CD4-positive, alpha-beta T cell (primary cell): ENCODE measurements around the gene GALNT2. TPM values are rescaled to one million over a fixed set of nuclear protein-coding genes. Genes with fewer than 3 reads are reported as not detected.

Experiments used
- ATAC-seq: fragments of 200-7000 bp; cut with Tn5 transposase; one replicate; pipeline ENCODE4 v1.10.0; 2022; ENCODE audit warnings: mild to moderate bottlenecking; ENCODE audit not compliant: poor library complexity
- CTCF ChIA-PET: fragments of 350-600 bp; sonication (Branson Sonifier 250); formaldehyde crosslinking; loops from one replicate; lab custom pipeline; 2021; ENCODE audit warnings: antibody characterized with exemption, inconsistent platforms; lab: Charles Lee
- POLR2A ChIA-PET: fragments of 350-600 bp; sonication (Branson Sonifier 250); formaldehyde crosslinking; loops from one replicate; lab custom pipeline; 2021; ENCODE audit warnings: antibody characterized with exemption, inconsistent platforms; lab: Charles Lee
- DNase-seq, 14 experiments: peaks; one replicate each; pipeline ENCODE4 v3.0.0-alpha.2; 2013 to 2020; ENCODE audit warnings: mixed read lengths in 2 of 14
- H3K27ac ChIP-seq, 2 donors: one replicate each; pipeline versions ENCODE4 v1.5.1 to v1.7.0; 2013; ENCODE audit warnings: low read length in 2 of 2, low read depth in 1 of 2, mild to moderate bottlenecking in 1 of 2
- H3K27me3 ChIP-seq, 2 experiments: 1 replicate in 1 of 2; 2 replicates in 1 of 2; pipeline versions ENCODE4 v1.6.1 to v1.7.0; 2013; ENCODE audit warnings: low read length in 2 of 2, control low read depth in 1 of 2, mild to moderate bottlenecking in 1 of 2, moderate library complexity in 1 of 2; ENCODE audit not compliant: insufficient read depth in 2 of 2, control insufficient read depth in 1 of 2
- H3K36me3 ChIP-seq: one replicate; pipeline ENCODE4 v1.6.1; 2013; ENCODE audit warnings: low read length, control low read depth; ENCODE audit not compliant: insufficient read depth
- H3K4me1 ChIP-seq: one replicate; pipeline ENCODE4 v1.6.1; 2013; ENCODE audit warnings: low read length, control low read depth; ENCODE audit not compliant: insufficient read depth
- H3K4me3 ChIP-seq: one replicate; pipeline ENCODE4 v1.5.1; 2013; ENCODE audit warnings: mild to moderate bottlenecking, low read length, moderate library complexity
- H3K9me3 ChIP-seq, 2 experiments: 1 replicate in 1 of 2; 2 replicates in 1 of 2; pipeline versions ENCODE4 v1.6.1 to v1.7.0; 2013; ENCODE audit warnings: low read length in 2 of 2, mild to moderate bottlenecking in 2 of 2, control low read depth in 1 of 2, moderate library complexity in 1 of 2; ENCODE audit not compliant: control insufficient read depth in 1 of 2, insufficient read depth in 1 of 2
- H3K27ac Mint-ChIP-seq: one replicate; pipeline ENCODE4 v1.8.0; 2020; ENCODE audit warnings: mixed read lengths
- H3K27me3 Mint-ChIP-seq: one replicate; pipeline ENCODE4 v1.8.0; 2021; ENCODE audit warnings: mixed read lengths
- H3K36me3 Mint-ChIP-seq: one replicate; pipeline ENCODE4 v1.8.0; 2021; ENCODE audit warnings: low read depth, mixed read lengths
- H3K4me1 Mint-ChIP-seq: one replicate; pipeline ENCODE4 v1.8.0; 2021; ENCODE audit warnings: low read depth, mixed read lengths
- H3K4me3 Mint-ChIP-seq: one replicate; pipeline ENCODE4 v1.8.0; 2020; ENCODE audit warnings: mild to moderate bottlenecking, mixed read lengths
- H3K9me3 Mint-ChIP-seq: one replicate; pipeline ENCODE4 v1.8.0; 2020; ENCODE audit warnings: mixed read lengths
- CTCF ChIP-seq: fragments of 200-600 bp; IDR thresholded peaks from one replicate; pipeline ENCODE4 v1.8.0; 2022; ENCODE audit warnings: antibody characterized with exemption, mild to moderate bottlenecking
- intact Hi-C, 2 experiments: fragments of 100-400 bp; cut with DNase I in 1 of 2; cut with micrococcal nuclease in 1 of 2; formaldehyde crosslinking; loops; one replicate each; pipeline versions ENCODE4 v1.15.1 to v1.9.0; 2023 to 2025; cut with DNase I, micrococcal nuclease
- total RNA-seq, 174 experiments: library from RNA in 2 of 174; stranded (reverse) in 2 of 174; gene quantifications; one replicate each; pipeline ENCODE4 v1.2.3 and lab custom pipeline; 2021 to 2026

The GALNT2 gene
- total RNA-seq, 2 experiments from 2014 or later, result 11.0 to 11.4 TPM

- no peaks in the 10 kb centered on the region for H3K27me3 ChIP-seq
- H3K4me1 ChIP-seq, result no peaks in the 10 kb centered on the region
- ATAC-seq, result no peak
- H3K27me3 Mint-ChIP-seq, result no peaks in the 10 kb centered on the region
- no peak overlapping the region for H3K4me3 ChIP-seq
- H3K9me3 Mint-ChIP-seq, result no peaks in the 10 kb centered on the region
- DNase-seq, result no peak
- ChIA-PET CTCF (interaction anchor here (1.0 kb wide), 1 partner anchor 9 kb away, joined by 3 read pairs; no protein-coding TSS in a partner anchor), POLR2A (no interaction called here)
- no peak overlapping the region for H3K27ac Mint-ChIP-seq
- no peaks in the 10 kb centered on the region for H3K9me3 ChIP-seq
- no peaks in the 10 kb centered on the region for H3K4me1 Mint-ChIP-seq
- peaks cover 48% of the 10 kb centered on the region for H3K36me3 ChIP-seq
- H3K27ac ChIP-seq, result no peak overlapping the region
- intact Hi-C loops, result no loop called here
- peaks cover 79% of the 10 kb centered on the region for H3K36me3 Mint-ChIP-seq
- TF ChIP-seq CTCF, result no peak
- H3K4me3 Mint-ChIP-seq, result no peak overlapping the region
These were observed 195.1 kb downstream of the GALNT2 start for GRCh38 chr1:230261928-230262650.

GRCh38 chr1:230262867-230263567 is 196.0 kb downstream of the GALNT2 start:
- H3K27me3 Mint-ChIP-seq, result no peaks in the 10 kb centered on the region
- no peaks in the 10 kb centered on the region for H3K9me3 Mint-ChIP-seq
- peaks cover 84% of the 10 kb centered on the region for H3K36me3 Mint-ChIP-seq
- H3K27ac ChIP-seq, result no peak overlapping the region
- intact Hi-C loops, result no loop called here
- H3K27ac Mint-ChIP-seq, result no peak overlapping the region
- H3K4me3 Mint-ChIP-seq, result no peak overlapping the region
- no peaks in the 10 kb centered on the region for H3K4me1 Mint-ChIP-seq
- peaks cover 48% of the 10 kb centered on the region for H3K36me3 ChIP-seq
- no peak overlapping the region for H3K4me3 ChIP-seq
- no peaks in the 10 kb centered on the region for H3K9me3 ChIP-seq
- ATAC-seq (no peak), DNase-seq (peak in 1 of 14 experiments; percentile 21)
- CTCF ChIA-PET, result no interaction called here
- POLR2A ChIA-PET, result no interaction called here
- TF ChIP-seq CTCF, result no peak
- no peaks in the 10 kb centered on the region for H3K27me3 ChIP-seq
- H3K4me1 ChIP-seq, result no peaks in the 10 kb centered on the region

GRCh38 chr1:230263568-230264195 is 196.6 kb downstream of the GALNT2 start:
- POLR2A ChIA-PET, result no interaction called here
- Mint-ChIP-seq H3K27ac (no peak overlapping the region), H3K9me3 (no peaks in the 10 kb centered on the region), H3K27me3 (no peaks in the 10 kb centered on the region), H3K4me3 (no peak overlapping the region), H3K4me1 (no peaks in the 10 kb centered on the region), H3K36me3 (peaks cover 78% of the 10 kb centered on the region)
- no peak for ATAC-seq
- no peaks in the 10 kb centered on the region for H3K9me3 ChIP-seq
- intact Hi-C loops, result no loop called here
- H3K4me3 ChIP-seq, result no peak overlapping the region
- H3K36me3 ChIP-seq, result peaks cover 48% of the 10 kb centered on the region
- TF ChIP-seq CTCF, result no peak
- peak in 1 of 14 experiments; percentile 19 for DNase-seq
- no peaks in the 10 kb centered on the region for H3K4me1 ChIP-seq
- H3K27me3 ChIP-seq, result no peaks in the 10 kb centered on the region
- H3K27ac ChIP-seq, result no peak overlapping the region
- CTCF ChIA-PET, result no interaction called here
